Measurements from ENCODE around the gene DDX10. TPM values are rescaled to one million over a fixed set of nuclear protein-coding genes. Genes with fewer than 3 reads are reported as not detected.

DDX10 gene
- total RNA-seq, 1 experiment from 2014 or later = 78.3 TPM

GRCh38 chr11:108923413-108923812 is 258.5 kb downstream of the DDX10 start:
- Histone ChIP-seq H3K4me1 (no peaks in the 10 kb centered on the region), H3K36me3 (ENCODE audit: control insufficient read depth, insufficient read depth, low read length) (no peaks in the 10 kb centered on the region), H3K9me3 (no peaks in the 10 kb centered on the region), H3K4me3 (ENCODE audit: low read depth, low read length) (no peak overlapping the region), H3K27me3 (replicated peaks; ENCODE audit: control insufficient read depth, insufficient read depth, low read length) (no peaks in the 10 kb centered on the region)
- H3K27ac Mint-ChIP-seq (ENCODE audit: unreplicated experiment) = no peak overlapping the region
- intact Hi-C loops (cut with micrococcal nuclease; ENCODE audit: unreplicated experiment) = no loop called here
- ChIA-PET CTCF (no interaction called here), POLR2A (no interaction called here)
- no peaks in the 10 kb centered on the region for H3K36me3 Mint-ChIP-seq (ENCODE audit: insufficient read depth, unreplicated experiment)
- no TSS peak for BruUV-seq (replicated peaks)
- no peak for DNase-seq
- no peak for TF ChIP-seq CTCF (IDR thresholded peaks at IDR 0.05; ENCODE audit: insufficient read depth in 1 of 2, low read depth in 1 of 2, low read length in 1 of 2, severe bottlenecking in 1 of 2, unreplicated experiment in 1 of 2)
- H3K27me3 Mint-ChIP-seq (ENCODE audit: insufficient read depth, unreplicated experiment) = no peaks in the 10 kb centered on the region
- no peaks in the 10 kb centered on the region for H3K4me1 Mint-ChIP-seq (ENCODE audit: low read depth, unreplicated experiment)
- H3K4me3 Mint-ChIP-seq (ENCODE audit: unreplicated experiment) = no peak overlapping the region
- no peaks in the 10 kb centered on the region for H3K9me3 Mint-ChIP-seq (ENCODE audit: unreplicated experiment)

- Histone ChIP-seq H3K9me3 (no peaks in the 10 kb centered on the region), H3K4me1 (no peaks in the 10 kb centered on the region), H3K36me3 (ENCODE audit: control insufficient read depth, insufficient read depth, low read length) (no peaks in the 10 kb centered on the region), H3K27me3 (replicated peaks; ENCODE audit: control insufficient read depth, insufficient read depth, low read length) (no peaks in the 10 kb centered on the region), H3K4me3 (ENCODE audit: low read depth, low read length) (no peak overlapping the region)
- ChIA-PET POLR2A (no interaction called here), CTCF (no interaction called here)
- Mint-ChIP-seq H3K4me3 (ENCODE audit: unreplicated experiment) (no peak overlapping the region), H3K27ac (ENCODE audit: unreplicated experiment) (no peak overlapping the region), H3K36me3 (ENCODE audit: insufficient read depth, unreplicated experiment) (no peaks in the 10 kb centered on the region), H3K9me3 (ENCODE audit: unreplicated experiment) (no peaks in the 10 kb centered on the region), H3K4me1 (ENCODE audit: low read depth, unreplicated experiment) (peaks cover 7% of the 10 kb centered on the region), H3K27me3 (ENCODE audit: insufficient read depth, unreplicated experiment) (no peaks in the 10 kb centered on the region)
- TF ChIP-seq CTCF (IDR thresholded peaks at IDR 0.05; ENCODE audit: insufficient read depth in 1 of 2, low read depth in 1 of 2, low read length in 1 of 2, severe bottlenecking in 1 of 2, unreplicated experiment in 1 of 2) = no peak
- DNase-seq = no peak
- intact Hi-C loops (cut with micrococcal nuclease; ENCODE audit: unreplicated experiment) = no loop called here
- BruUV-seq (replicated peaks) = no TSS peak
Observed at GRCh38 chr11:108926171-108926840, 261.4 kb downstream of the DDX10 start.

- POLR2A ChIA-PET = no interaction called here
Observed at GRCh38 chr11:108926841-108927577, 262.1 kb downstream of the DDX10 start.

More at GRCh38 chr11:108926841-108927577, 262.1 kb downstream of the DDX10 start:
- Histone ChIP-seq H3K4me3 (ENCODE audit: low read depth, low read length) (no peak overlapping the region), H3K9me3 (no peaks in the 10 kb centered on the region), H3K4me1 (no peaks in the 10 kb centered on the region), H3K36me3 (ENCODE audit: control insufficient read depth, insufficient read depth, low read length) (no peaks in the 10 kb centered on the region), H3K27me3 (replicated peaks; ENCODE audit: control insufficient read depth, insufficient read depth, low read length) (no peaks in the 10 kb centered on the region)
- H3K4me1 Mint-ChIP-seq (ENCODE audit: low read depth, unreplicated experiment) = peaks cover 7% of the 10 kb centered on the region
- H3K27me3 Mint-ChIP-seq (ENCODE audit: insufficient read depth, unreplicated experiment) = no peaks in the 10 kb centered on the region
- H3K4me3 Mint-ChIP-seq (ENCODE audit: unreplicated experiment) = no peak overlapping the region
- DNase-seq = no peak
- H3K9me3 Mint-ChIP-seq (ENCODE audit: unreplicated experiment) = no peaks in the 10 kb centered on the region
- CTCF ChIA-PET = no interaction called here
- TF ChIP-seq CTCF (IDR thresholded peaks at IDR 0.05; ENCODE audit: insufficient read depth in 1 of 2, low read depth in 1 of 2, low read length in 1 of 2, severe bottlenecking in 1 of 2, unreplicated experiment in 1 of 2) = no peak
- H3K27ac Mint-ChIP-seq (ENCODE audit: unreplicated experiment) = no peak overlapping the region
- intact Hi-C loops (cut with micrococcal nuclease; ENCODE audit: unreplicated experiment) = no loop called here
- BruUV-seq (replicated peaks) = no TSS peak
- no peaks in the 10 kb centered on the region for H3K36me3 Mint-ChIP-seq (ENCODE audit: insufficient read depth, unreplicated experiment)

Data from Caco-2 (cell line).